Heart left ventricle (tissue), 16 donors: ENCODE data around the gene APRT. TPM values are rescaled to one million over a fixed set of nuclear protein-coding genes. Genes with fewer than 3 reads are reported as not detected.
A peak's percentile ranks its signal among the peaks of the same experiment; 100 is the strongest.
"Not testable (repeated sequence)": the region's sequence is repeated elsewhere in the genome, so short reads cannot be mapped to it uniquely, and the experiment has no call there.

Source experiments
- ATAC-seq, 4 donors: fragments of 200-7000 bp; cut with Tn5 transposase; one replicate each; pipeline ENCODE4 v1.9.1; 2020 to 2022; ENCODE audit warnings: moderate library complexity in 4 of 4, mild to moderate bottlenecking in 3 of 4, moderate number of reproducible peaks in 1 of 4
- DNase-seq, 5 donors: peaks; one replicate each; pipeline ENCODE4 v3.0.0-alpha.2; 2020
- H3K27ac ChIP-seq, 12 donors: fragments of 200-600 bp; sonication (generic) in 4 of 12; one replicate each; pipeline versions ENCODE4 v1.5.0 to v1.8.0; 2016 to 2022; ENCODE audit warnings: mild to moderate bottlenecking in 2 of 12
- H3K27me3 ChIP-seq, 9 donors: fragments of 200-600 bp; sonication (generic) in 2 of 9; one replicate each; pipeline versions ENCODE4 v1.5.1 to v1.8.0; 2016 to 2022; ENCODE audit warnings: mild to moderate bottlenecking in 3 of 9
- H3K36me3 ChIP-seq, 9 donors: fragments of 200-600 bp; sonication (generic) in 2 of 9; one replicate each; pipeline versions ENCODE4 v1.5.0 to v1.8.0; 2018 to 2022; ENCODE audit warnings: mild to moderate bottlenecking in 2 of 9
- H3K4me1 ChIP-seq, 12 donors: fragments of 200-600 bp; sonication (generic) in 4 of 12; one replicate each; pipeline versions ENCODE4 v1.5.0 to v1.8.0; 2016 to 2022; ENCODE audit warnings: mild to moderate bottlenecking in 3 of 12
- H3K4me3 ChIP-seq, 12 donors: fragments of 200-600 bp; sonication (generic) in 4 of 12; one replicate each; pipeline versions ENCODE4 v1.5.0 to v1.8.0; 2017 to 2022; ENCODE audit warnings: mild to moderate bottlenecking in 9 of 12, moderate library complexity in 4 of 12
- H3K9me3 ChIP-seq, 12 donors: fragments of 200-600 bp; sonication (generic) in 4 of 12; one replicate each; pipeline versions ENCODE4 v1.5.0 to v1.8.0; 2016 to 2022; ENCODE audit warnings: mild to moderate bottlenecking in 1 of 12
- CTCF ChIP-seq, 12 donors: fragments of 200-600 bp; sonication (generic) in 4 of 12; IDR thresholded peaks; one replicate each; pipeline versions ENCODE4 v1.5.0 to v1.8.0; 2018 to 2022; ENCODE audit warnings: antibody characterized with exemption in 12 of 12, mild to moderate bottlenecking in 5 of 12
- POLR2A ChIP-seq, 2 donors: fragments of 450-650 bp; IDR thresholded peaks; one replicate each; pipeline ENCODE4 v1.6.1; 2017; ENCODE audit warnings: antibody characterized with exemption in 2 of 2, mild to moderate bottlenecking in 2 of 2, moderate library complexity in 2 of 2
- WGBS, 4 donors: extraction: QIAGEN DNeasy Blood & Tissue Kit in 2 of 4; methylation state at CpG; one replicate each; pipeline versions ENCODE4 v1.1.5 to v1.1.7; 2013 to 2018; 5-methylcytosine and 5-hydroxymethylcytosine counted together
- intact Hi-C, 10 donors: fragments of 100-400 bp; cut with DNase I; formaldehyde crosslinking; loops; one replicate each; pipeline versions ENCODE4 v1.11.1 to v1.14.2; 2022
- polyA plus RNA-seq, 2 donors: library from polyadenylated mRNA; stranded (reverse); fragments of 200-250 nt; gene quantifications; one replicate each; pipeline ENCODE4 v1.2.3, GENCODE V29; 2013
- total RNA-seq, 9 donors: library from RNA; depleted of rRNA in 2 of 9; stranded (reverse); fragments of >200 nt in 2 of 9; fragmentation: NEBNext Ultra II Directional in 3 of 9; extraction: Animal tissue kit (Norgen Biotek cat#: 25700) in 3 of 9; gene quantifications; one replicate each; pipeline versions ENCODE4 v1.1.0 to v1.2.4, GENCODE V29; 2016 to 2023
- donor health status: ischemic (EF 13 %, LVEDD 7.1; RV severe dilation, severe dysfunction).
- donor health status: healthy with polysubstance abuse.
- donor health status: DM: no; HTN: yes; CAD: no.
- donor health status: DM: no; HTN: no; CAD: no.
- donor health status: ischemic (EF 25% LVEDD 6.9; RV normal size, moderate dysfunction).
- donor health status: ischemic (EF 25% LVEDD 5.7; RV mildly dilated, moderate dysfunction).
- donor health status: healthy.
- donor health status: DM: yes; HTN: yes; CAD: no.
- donor health status: ischemic (EF 35%, LVEDD 5.7; RV mildly dilated, moderate dysfunction).
- donor health status: nonischemic (EF 11% LVEDD 7.7; RV severe dilation, severe dysfunction).
- donor health status: DM: yes; HTN: yes; CAD: no.
- donor health status: PGD.
- donor health status: ischemic (EF 29% LVEDD 5.4; RV normal size, mild dysfunction).
- donor health status: nonischemic (EF 23%, LVEDD 6.1; RV moderate dilation, normal function).

Gene APRT
- total and polyA plus RNA-seq, 11 donors = 26.6 to 129 (median 45.9) TPM

- no peak for DNase-seq
- ATAC-seq = peak in 3 of 4 donors; percentile 45 to 72 (median 53)
- H3K36me3 ChIP-seq = no peaks in the 10 kb centered on the region
- peak overlapping the region in 1 of 12 donors; percentile 41 for H3K4me3 ChIP-seq
- WGBS, 4 donors = 24 to 29% (median 27%) methylated on average over 17 to 24 of the region's 24 CpGs
- peaks cover 0 to 21% (median 7%) of the 10 kb centered on the region in 9 donors for H3K27me3 ChIP-seq
- H3K9me3 ChIP-seq = no peaks in the 10 kb centered on the region
- peak overlapping the region in 4 of 12 donors; percentile 14 to 83 (median 16) for H3K27ac ChIP-seq
- H3K4me1 ChIP-seq = peaks cover 0 to 41% (median 3%) of the 10 kb centered on the region in 12 donors
- intact Hi-C loops = no loop called here
- no peak for TF ChIP-seq POLR2A (IDR thresholded peaks at IDR 0.05)
Observed at GRCh38 chr16:88790312-88791211, 21.2 kb downstream of the APRT start.

- Histone ChIP-seq H3K36me3 (no peaks in the 10 kb centered on the region), H3K4me3 (peak overlapping the region in 1 of 12 donors; percentile 41), H3K27ac (peak overlapping the region in 1 of 12 donors; percentile 83), H3K9me3 (no peaks in the 10 kb centered on the region), H3K27me3 (peaks cover 0 to 21% (median 7%) of the 10 kb centered on the region in 9 donors), H3K4me1 (peaks cover 0 to 43% (median 3%) of the 10 kb centered on the region in 12 donors)
- TF ChIP-seq POLR2A (IDR thresholded peaks at IDR 0.05) (no peak), CTCF (IDR thresholded peaks at IDR 0.05) (no peak)
- ATAC-seq = peak in 1 of 4 donors; percentile 44
- DNase-seq = no peak
- intact Hi-C loops = no loop called here
- 84 to 93% (median 89%) methylated on average over 7 of the region's 7 CpGs for WGBS, 4 donors
Observed at GRCh38 chr16:88789594-88789993, 22.1 kb downstream of the APRT start.

- Histone ChIP-seq H3K27me3 (peaks cover 0 to 21% (median 4%) of the 10 kb centered on the region in 9 donors), H3K4me1 (peaks cover 0 to 46% (median 7%) of the 10 kb centered on the region in 12 donors)
- DNase-seq, ATAC-seq, H3K9me3 ChIP-seq, H3K4me3 ChIP-seq, H3K27ac ChIP-seq, intact Hi-C loops, H3K36me3 ChIP-seq: not testable (repeated sequence)
- 95 to 97% (median 96%) methylated on average over 8 of the region's 8 CpGs for WGBS, 4 donors
Observed at GRCh38 chr16:88788749-88789148, 23.0 kb downstream of the APRT start.

GRCh38 chr16:88787579-88788314 is 24.0 kb downstream of the APRT start:
- Histone ChIP-seq H3K4me3 (no peak overlapping the region), H3K27me3 (peaks cover 0 to 14% (median under 1%) of the 10 kb centered on the region in 9 donors), H3K9me3 (no peaks in the 10 kb centered on the region), H3K36me3 (no peaks in the 10 kb centered on the region), H3K27ac (no peak overlapping the region), H3K4me1 (peaks cover 0 to 51% (median 17%) of the 10 kb centered on the region in 12 donors)
- WGBS, 4 donors = 89 to 93% (median 93%) methylated on average over 11 of the region's 11 CpGs
- intact Hi-C loops = loop anchor here in 1 of 10 donors (2.0 kb wide), 1 partner anchor 49 kb away; no protein-coding TSS in a partner anchor
- TF ChIP-seq CTCF (IDR thresholded peaks at IDR 0.05) = no peak
- TF ChIP-seq POLR2A (IDR thresholded peaks at IDR 0.05) = no peak
- DNase-seq (no peak), ATAC-seq (no peak)
